Spleen (tissue), 11 donors: Measurements from ENCODE around the gene ZNF609. TPM values are rescaled to one million over a fixed set of nuclear protein-coding genes. Genes with fewer than 3 reads are reported as not detected.

ENCODE experiments used
- DNase-seq: peaks from one replicate; pipeline ENCODE4 v3.0.0-alpha.2; 2020
- H3K27ac ChIP-seq, 8 donors: fragments of 200-600 bp; sonication (generic) in 7 of 8; 1 replicate in 4 of 8; 2 replicates in 4 of 8; pipeline versions ENCODE4 v1.5.0 to v1.8.0; 2016 to 2021; ENCODE audit warnings: inconsistent platforms in 4 of 8, mild to moderate bottlenecking in 4 of 8, moderate library complexity in 1 of 8
- H3K27me3 ChIP-seq, 7 donors: fragments of 200-600 bp; sonication (generic) in 6 of 7; replicated peaks in 1 of 7; 1 replicate in 4 of 7; 2 replicates in 3 of 7; pipeline versions ENCODE4 v1.5.0 to v1.8.0; 2016 to 2021; ENCODE audit warnings: inconsistent platforms in 3 of 7, mild to moderate bottlenecking in 1 of 7
- H3K36me3 ChIP-seq, 6 donors: fragments of 200-600 bp; sonication (generic) in 5 of 6; 1 replicate in 4 of 6; 2 replicates in 2 of 6; pipeline versions ENCODE4 v1.5.0 to v1.8.0; 2016 to 2021; ENCODE audit warnings: inconsistent platforms in 2 of 6
- H3K4me1 ChIP-seq, 6 donors: fragments of 200-600 bp; sonication (generic) in 5 of 6; 1 replicate in 3 of 6; 2 replicates in 3 of 6; pipeline versions ENCODE4 v1.5.0 to v1.8.0; 2016 to 2021; ENCODE audit warnings: inconsistent platforms in 3 of 6
- H3K4me3 ChIP-seq, 8 donors: fragments of 200-600 bp; sonication (generic) in 7 of 8; 1 replicate in 4 of 8; 2 replicates in 4 of 8; pipeline versions ENCODE4 v1.5.0 to v1.8.0; 2016 to 2021; ENCODE audit warnings: inconsistent platforms in 4 of 8, mild to moderate bottlenecking in 4 of 8, moderate library complexity in 2 of 8
- H3K9me3 ChIP-seq, 8 donors: fragments of 200-600 bp; sonication (generic) in 7 of 8; 1 replicate in 4 of 8; 2 replicates in 4 of 8; pipeline versions ENCODE4 v1.5.0 to v1.8.0; 2016 to 2021; ENCODE audit warnings: inconsistent platforms in 4 of 8
- CTCF ChIP-seq, 11 experiments: fragments of 200-600 bp in 7 of 11; fragments of 450-650 bp in 4 of 11; sonication (generic) in 4 of 11; IDR thresholded peaks in 8 of 11; conservative IDR thresholded peaks in 3 of 11; 1 replicate in 7 of 11; 2 replicates in 4 of 11; pipeline versions ENCODE4 v1.4.0 to v1.8.0; 2016 to 2021; ENCODE audit warnings: antibody characterized with exemption in 11 of 11, inconsistent platforms in 4 of 11, mild to moderate bottlenecking in 1 of 11
- POLR2A ChIP-seq, 3 donors: fragments of 450-650 bp; IDR thresholded peaks; one replicate each; pipeline ENCODE4 v1.5.1; 2017; ENCODE audit warnings: antibody characterized with exemption in 3 of 3, mild to moderate bottlenecking in 1 of 3
- POLR2AphosphoS5 ChIP-seq, 3 donors: sonication (generic); formaldehyde crosslinking; IDR thresholded peaks; one replicate each; pipeline ENCODE4 v1.5.1; 2017; ENCODE audit warnings: antibody characterized with exemption in 3 of 3
- WGBS, 5 donors: extraction: QIAGEN DNeasy Blood & Tissue Kit in 3 of 5; methylation state at CpG; one replicate each; pipeline versions ENCODE4 v1.1.5 to v1.1.7; 2013 to 2018; 5-methylcytosine and 5-hydroxymethylcytosine counted together
- intact Hi-C: fragments of 100-400 bp; cut with DNase I; formaldehyde crosslinking; loops from one replicate; pipeline ENCODE4 v1.15.0; 2023; ENCODE audit warnings: low total_unique reads
- polyA plus RNA-seq, 3 donors: library from polyadenylated mRNA; stranded (reverse); fragments of 200-250 nt; gene quantifications; one replicate each; pipeline ENCODE4 v1.2.1, GENCODE V29; 2013
- total RNA-seq, 7 donors: library from RNA; depleted of rRNA in 3 of 7; stranded (reverse); fragments of >200 nt in 3 of 7; fragmentation: NEBNext Ultra II Directional in 4 of 7; extraction: Animal tissue kit (Norgen Biotek cat#: 25700) in 4 of 7; gene quantifications; one replicate each; pipeline versions ENCODE4 v1.1.0 to v1.2.1, GENCODE V29; 2016 to 2021
- donor health status: healthy with polysubstance abuse.
- donor health status: DM: no; HTN: no; CAD: no; lungs with moderate emphysema.
- donor health status: DM: no; HTN: no; CAD: no.
- donor health status: Bipolar disorder and iron deficiency.
- donor health status: healthy.
- donor health status: DM: no; HTN: no; CAD: no.
- donor health status: DM: yes; HTN: yes; CAD: no.

Gene ZNF609
- total and polyA plus RNA-seq, 10 donors, result 2.4 to 55.7 (median 38.8) TPM

GRCh38 chr15:64582202-64582601 is 121.8 kb downstream of the ZNF609 start:
- Histone ChIP-seq H3K4me1 (peaks cover 4 to 49% (median 28%) of the 10 kb centered on the region in 6 donors), H3K9me3 (peaks cover 0 to 17% (median 14%) of the 10 kb centered on the region in 8 donors), H3K27ac (peak overlapping the region in 2 of 8 donors; percentile 9 to 46), H3K27me3 (no peaks in the 10 kb centered on the region), H3K36me3 (no peaks in the 10 kb centered on the region), H3K4me3 (no peak overlapping the region)
- 81 to 96% (median 90%) methylated on average over 3 of the region's 3 CpGs for WGBS, 5 donors
- TF ChIP-seq POLR2AphosphoS5 (IDR thresholded peaks at IDR 0.05) (no peak), CTCF (IDR thresholded peaks at IDR 0.05 in 8 of 11, conservative IDR thresholded peaks at IDR 0.05 in 3 of 11) (no peak), POLR2A (IDR thresholded peaks at IDR 0.05) (no peak)
- no peak for DNase-seq
- intact Hi-C loops, result no loop called here

- H3K4me1 ChIP-seq, result peaks cover 4 to 59% (median 32%) of the 10 kb centered on the region in 6 donors
- 70 to 82% (median 76%) methylated on average over 4 of the region's 4 CpGs for WGBS, 5 donors
- H3K36me3 ChIP-seq, result no peaks in the 10 kb centered on the region
- peak overlapping the region in 1 of 8 donors; percentile 15 for H3K27ac ChIP-seq
- H3K9me3 ChIP-seq, result peaks cover 0 to 17% (median 14%) of the 10 kb centered on the region in 8 donors
- H3K27me3 ChIP-seq, result no peaks in the 10 kb centered on the region
- intact Hi-C loops, result no loop called here
- no peak overlapping the region for H3K4me3 ChIP-seq
- TF ChIP-seq CTCF (IDR thresholded peaks at IDR 0.05 in 8 of 11, conservative IDR thresholded peaks at IDR 0.05 in 3 of 11), result no peak
- no peak for TF ChIP-seq POLR2A (IDR thresholded peaks at IDR 0.05)
- TF ChIP-seq POLR2AphosphoS5 (IDR thresholded peaks at IDR 0.05), result no peak
- DNase-seq, result no peak
Measured at GRCh38 chr15:64583519-64583918, 123.1 kb downstream of the ZNF609 start.

- no peak for DNase-seq
- Histone ChIP-seq H3K4me3 (no peak overlapping the region), H3K27ac (peak overlapping the region in 1 of 8 donors; percentile 15), H3K4me1 (peaks cover 4 to 63% (median 36%) of the 10 kb centered on the region in 6 donors), H3K27me3 (no peaks in the 10 kb centered on the region), H3K36me3 (no peaks in the 10 kb centered on the region), H3K9me3 (peaks cover 0 to 17% (median 14%) of the 10 kb centered on the region in 8 donors)
- no peak for TF ChIP-seq POLR2AphosphoS5 (IDR thresholded peaks at IDR 0.05)
- TF ChIP-seq CTCF (IDR thresholded peaks at IDR 0.05 in 8 of 11, conservative IDR thresholded peaks at IDR 0.05 in 3 of 11), result no peak
- TF ChIP-seq POLR2A (IDR thresholded peaks at IDR 0.05), result no peak
- WGBS, 5 donors, result 90 to 96% (median 93%) methylated on average over 3 of the region's 3 CpGs
- intact Hi-C loops, result no loop called here
Measured at GRCh38 chr15:64583983-64584382, 123.6 kb downstream of the ZNF609 start.

GRCh38 chr15:64586259-64586870 is 126.0 kb downstream of the ZNF609 start:
- peaks cover 4 to 75% (median 40%) of the 10 kb centered on the region in 6 donors for H3K4me1 ChIP-seq
- intact Hi-C loops, result no loop called here
- no peaks in the 10 kb centered on the region for H3K36me3 ChIP-seq
- H3K27me3 ChIP-seq, result no peaks in the 10 kb centered on the region
- no peak for TF ChIP-seq CTCF (IDR thresholded peaks at IDR 0.05 in 8 of 11, conservative IDR thresholded peaks at IDR 0.05 in 3 of 11)
- TF ChIP-seq POLR2AphosphoS5 (IDR thresholded peaks at IDR 0.05), result no peak
- TF ChIP-seq POLR2A (IDR thresholded peaks at IDR 0.05), result no peak
- H3K4me3 ChIP-seq, result no peak overlapping the region
- no peak for DNase-seq
- WGBS, 5 donors, result 92 to 95% (median 92%) methylated on average over 12 of the region's 12 CpGs
- H3K9me3 ChIP-seq, result peaks cover 0 to 2% (median 0%) of the 10 kb centered on the region in 8 donors
- no peak overlapping the region for H3K27ac ChIP-seq
